HG03097 (cell line): ENCODE data around the gene PLOD3.
A peak's percentile ranks its signal among the peaks of the same experiment; 100 is the strongest.

Experiments
- ATAC-seq: cut with Tn5 transposase; IDR thresholded peaks from one replicate; pipeline ENCODE4 v1.9.1; 2021; ENCODE audit not compliant: unreplicated experiment, low FRiP score

The PLOD3 gene

DNA sequence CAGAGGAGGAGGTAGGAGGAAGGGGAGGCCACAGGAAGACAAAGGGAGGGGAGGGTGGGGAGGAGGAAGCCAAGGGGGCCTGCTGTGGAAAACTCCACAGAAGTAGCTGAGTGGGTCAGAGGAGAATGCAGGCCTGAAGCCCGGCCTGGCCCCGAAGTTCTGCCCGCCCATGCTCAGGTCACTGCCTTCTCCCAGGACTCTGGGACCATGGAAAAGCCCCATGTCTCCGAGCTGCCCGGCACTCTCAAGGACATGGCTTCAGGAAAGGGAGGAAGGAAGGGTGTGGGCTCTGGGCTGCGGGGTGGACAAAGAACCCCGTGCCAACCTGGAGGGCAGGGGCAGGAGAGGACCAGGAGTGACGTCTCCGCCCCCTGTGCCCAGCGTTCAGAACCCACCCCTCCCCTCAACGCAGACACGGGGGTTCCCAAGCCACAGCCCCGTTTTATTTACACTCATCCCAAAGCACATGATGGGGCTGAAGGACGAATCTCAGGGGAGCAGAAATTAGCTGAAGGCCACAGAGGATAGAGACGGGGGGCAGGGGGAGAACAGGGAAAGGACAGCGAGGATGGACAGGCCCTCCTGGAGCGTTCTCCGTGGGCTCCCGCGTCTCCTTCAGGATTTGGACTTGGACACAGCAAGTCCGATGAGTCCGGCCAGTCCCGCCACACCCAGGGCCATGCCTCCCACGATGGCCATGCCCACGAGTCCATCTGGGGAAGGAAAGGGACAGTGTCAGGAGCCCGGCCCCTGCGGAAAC lies 22.0 kb upstream of the PLOD3 start:
- ATAC-seq = no peak

DNA sequence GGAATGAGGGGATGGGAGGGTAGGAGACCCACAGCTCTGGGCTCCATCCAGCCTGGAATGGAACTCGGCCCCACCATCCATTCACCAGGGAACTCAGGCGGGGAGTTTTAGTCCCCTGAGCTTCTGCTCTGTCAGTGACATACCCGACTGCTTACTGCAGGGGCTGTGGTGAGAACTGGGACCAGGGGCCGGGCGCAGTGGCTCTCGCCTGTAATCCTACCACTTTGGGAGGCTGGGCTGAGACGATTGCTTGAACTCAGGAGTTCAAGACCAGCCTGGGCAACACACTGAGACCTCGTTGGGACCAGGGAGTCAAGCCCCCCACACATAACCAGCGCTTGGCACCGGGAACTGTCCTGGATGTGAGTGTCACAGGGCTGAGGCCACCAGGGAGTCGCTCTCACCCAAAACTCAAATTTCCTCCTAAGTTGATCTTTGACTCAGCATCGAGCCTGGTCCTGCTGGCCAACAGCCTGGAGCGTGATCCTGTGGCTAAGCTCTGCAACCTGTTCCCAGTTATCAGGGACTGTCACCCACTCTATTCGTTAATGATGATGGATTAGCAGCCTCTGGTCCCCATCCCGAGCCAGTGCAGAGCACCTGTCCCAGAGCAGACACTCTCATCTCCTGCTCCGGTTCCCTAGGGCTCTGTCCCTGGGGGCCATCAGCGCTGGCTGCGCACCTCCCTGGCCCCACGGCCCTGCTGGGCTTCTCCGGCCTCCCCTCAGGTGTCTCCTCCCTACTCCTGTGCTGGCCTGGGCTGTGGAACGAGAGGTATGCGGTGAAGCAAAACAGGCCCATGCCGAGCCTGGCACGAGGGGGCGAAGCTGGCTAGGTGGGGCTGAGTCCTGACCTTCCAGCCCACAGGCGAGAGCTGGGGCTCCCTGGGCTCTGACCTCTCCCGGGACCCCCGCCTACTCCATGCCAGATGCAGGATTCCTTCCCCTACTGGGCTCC lies 21.1 kb upstream of the PLOD3 start:
- ATAC-seq = no peak

DNA sequence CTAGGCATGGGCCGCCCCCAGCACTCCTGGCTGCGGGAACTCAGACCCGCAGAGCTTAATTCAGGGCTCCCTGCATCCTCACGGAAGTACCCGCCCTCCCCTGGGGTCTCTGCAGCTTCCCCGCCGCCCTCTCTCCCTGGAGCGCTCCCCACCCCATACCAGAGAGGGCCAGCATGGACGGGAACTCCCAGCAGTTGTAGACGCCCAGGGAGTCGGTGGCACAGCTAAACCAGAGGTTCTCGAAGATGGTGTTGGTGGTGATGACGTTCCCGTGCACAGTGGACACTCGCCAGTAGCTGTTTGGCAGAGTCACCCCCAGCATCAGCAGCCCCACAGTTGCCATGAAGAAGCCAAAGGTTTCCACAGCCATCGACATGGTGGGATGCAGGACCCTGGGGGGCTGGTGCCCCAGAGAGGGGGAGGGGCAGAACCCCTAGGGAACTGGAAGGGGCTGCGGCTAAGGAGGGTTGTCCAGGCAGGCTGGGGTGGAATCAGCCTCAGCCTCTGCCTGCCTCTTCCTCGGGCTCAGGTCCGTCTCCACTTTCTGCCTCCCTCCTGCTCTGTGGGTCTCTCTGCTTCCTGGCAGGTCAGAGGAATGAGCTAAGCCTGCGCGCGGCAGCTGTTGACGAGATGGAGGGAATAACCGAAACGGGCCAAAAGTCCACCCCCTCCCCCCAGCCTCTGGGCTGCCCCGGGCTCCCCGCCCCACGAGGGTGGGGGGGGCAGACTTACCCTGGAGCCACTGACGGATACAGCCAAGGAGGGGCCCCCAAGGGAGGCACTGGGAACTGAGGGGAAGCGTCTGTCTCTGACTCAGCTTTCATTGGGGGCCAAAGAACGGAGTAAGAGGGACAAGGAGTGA lies 20.1 kb upstream of the PLOD3 start, which contains the start of gene CLDN15:
TSS of gene CLDN15 (minus strand) at position 597 of the 862 bp plus-strand sequence. CDS start at position 376, 221 bp downstream.
- no peak for ATAC-seq

DNA sequence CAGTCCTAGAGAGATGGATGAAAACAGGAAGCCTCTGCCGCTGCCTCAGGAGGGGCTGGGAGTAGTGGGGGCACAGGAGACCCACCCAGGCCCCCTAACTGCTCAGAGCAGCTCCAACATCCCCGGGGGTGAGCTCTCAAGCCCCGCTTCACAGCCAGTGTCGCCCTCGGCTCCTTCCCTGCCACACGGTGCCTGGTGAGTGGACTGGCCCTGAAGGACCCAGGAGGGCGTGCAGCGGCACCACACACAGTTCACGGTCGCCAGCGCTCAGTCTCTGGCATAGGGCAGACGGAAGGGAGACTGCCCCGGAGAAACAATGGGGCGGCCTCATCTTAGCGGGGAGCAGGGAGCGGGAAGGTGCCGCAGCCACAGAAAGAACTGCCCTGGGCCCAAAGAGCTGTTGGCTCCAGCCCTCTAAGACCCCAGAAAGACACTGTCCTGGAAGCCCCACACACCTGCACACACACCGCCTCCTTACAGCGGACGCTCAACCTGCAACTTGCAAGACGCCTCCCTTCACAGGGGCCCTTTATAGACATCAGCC lies 19.0 kb upstream of the PLOD3 start:
- no peak for ATAC-seq

DNA sequence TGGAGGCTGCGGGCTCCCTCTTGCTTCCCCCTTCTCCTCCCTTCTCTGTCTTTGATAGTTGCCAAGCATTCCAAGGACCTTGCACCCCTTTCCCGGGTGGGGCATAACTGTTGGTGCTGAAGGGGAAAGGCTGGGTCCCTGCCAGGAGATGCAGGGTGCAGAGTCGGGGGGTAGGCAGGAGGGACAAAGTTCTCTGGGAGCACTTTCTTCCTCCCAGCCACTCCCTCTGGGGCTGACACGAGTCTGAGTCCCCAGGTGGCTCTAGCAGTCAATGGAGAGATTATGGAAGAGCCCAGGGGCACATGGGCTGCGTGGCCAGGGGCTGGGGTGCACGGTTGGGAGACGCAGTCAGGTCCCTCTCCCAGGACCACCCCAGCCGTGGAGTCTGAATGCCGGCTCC lies 18.1 kb upstream of the PLOD3 start:
- ATAC-seq = no peak

DNA sequence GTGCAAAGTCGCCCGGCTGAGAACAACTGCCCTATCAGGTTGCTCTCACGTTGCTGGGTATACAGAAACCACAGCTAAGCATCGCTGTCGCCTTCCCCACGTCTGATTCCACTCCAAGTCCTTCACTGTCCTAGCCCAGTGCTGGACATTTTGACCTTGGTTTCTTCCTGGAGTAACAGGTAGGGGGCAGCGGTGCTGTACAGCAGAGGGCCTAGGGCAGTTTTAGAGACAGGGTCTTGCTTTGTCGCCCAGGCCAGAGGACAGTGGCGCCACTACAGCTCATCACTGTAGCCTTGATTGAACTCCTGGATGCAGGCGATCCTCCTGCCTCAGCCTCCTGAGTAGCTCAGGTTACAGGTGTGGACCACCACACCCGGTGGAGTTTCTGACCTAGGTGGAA lies 17.7 kb upstream of the PLOD3 start:
- no peak for ATAC-seq

DNA sequence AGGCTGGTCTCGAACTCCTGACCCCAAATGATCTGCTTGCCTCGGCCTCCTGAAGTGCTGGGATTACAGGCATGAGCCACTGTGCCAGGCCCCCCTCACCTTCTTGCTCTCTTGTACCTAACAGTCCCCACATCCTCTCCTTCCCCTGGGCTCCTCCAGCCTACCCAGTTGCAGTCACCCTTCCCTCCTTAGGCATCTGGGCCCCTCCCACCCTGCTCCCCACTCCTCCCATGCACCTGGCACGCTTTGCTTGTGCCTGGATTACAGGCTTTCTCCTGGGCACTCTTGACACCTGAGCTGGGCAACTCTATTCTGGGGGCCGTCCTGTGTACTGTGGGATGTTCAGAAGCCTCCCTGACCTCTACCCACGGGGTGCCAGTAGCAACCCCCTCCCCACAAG lies 17.3 kb upstream of the PLOD3 start:
- ATAC-seq = no peak

DNA sequence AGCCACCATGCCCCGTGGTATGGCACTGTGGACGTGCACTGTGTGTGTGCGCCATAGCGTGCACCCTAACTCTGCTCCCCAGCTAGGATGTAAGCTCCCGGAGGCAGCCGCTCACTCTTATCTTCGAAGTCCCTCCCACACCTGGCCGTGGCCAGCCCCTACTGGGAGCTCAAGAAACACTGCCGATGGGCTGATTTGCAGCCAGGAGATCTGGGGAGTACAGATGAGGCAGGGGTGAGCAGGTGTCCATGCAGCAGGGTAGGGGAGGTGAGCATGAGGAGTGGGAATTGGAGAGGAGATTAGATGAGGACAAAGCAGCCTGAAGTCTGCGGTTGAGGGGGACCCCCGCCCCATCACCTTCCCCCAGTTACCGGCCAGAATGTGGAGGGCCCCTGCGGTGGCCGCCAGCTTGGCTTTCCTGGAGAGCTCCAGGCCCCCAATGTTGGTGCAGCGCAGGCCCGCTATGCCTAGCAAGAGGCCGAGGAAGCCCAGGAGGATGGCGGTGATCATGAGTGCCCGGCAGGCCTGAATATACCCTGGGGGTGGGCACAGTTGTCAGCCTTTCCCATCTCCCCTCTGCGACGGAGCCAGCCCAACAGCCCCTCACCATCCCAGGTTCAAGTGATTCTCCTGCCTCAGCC lies 16.6 kb upstream of the PLOD3 start:
- no peak for ATAC-seq

DNA sequence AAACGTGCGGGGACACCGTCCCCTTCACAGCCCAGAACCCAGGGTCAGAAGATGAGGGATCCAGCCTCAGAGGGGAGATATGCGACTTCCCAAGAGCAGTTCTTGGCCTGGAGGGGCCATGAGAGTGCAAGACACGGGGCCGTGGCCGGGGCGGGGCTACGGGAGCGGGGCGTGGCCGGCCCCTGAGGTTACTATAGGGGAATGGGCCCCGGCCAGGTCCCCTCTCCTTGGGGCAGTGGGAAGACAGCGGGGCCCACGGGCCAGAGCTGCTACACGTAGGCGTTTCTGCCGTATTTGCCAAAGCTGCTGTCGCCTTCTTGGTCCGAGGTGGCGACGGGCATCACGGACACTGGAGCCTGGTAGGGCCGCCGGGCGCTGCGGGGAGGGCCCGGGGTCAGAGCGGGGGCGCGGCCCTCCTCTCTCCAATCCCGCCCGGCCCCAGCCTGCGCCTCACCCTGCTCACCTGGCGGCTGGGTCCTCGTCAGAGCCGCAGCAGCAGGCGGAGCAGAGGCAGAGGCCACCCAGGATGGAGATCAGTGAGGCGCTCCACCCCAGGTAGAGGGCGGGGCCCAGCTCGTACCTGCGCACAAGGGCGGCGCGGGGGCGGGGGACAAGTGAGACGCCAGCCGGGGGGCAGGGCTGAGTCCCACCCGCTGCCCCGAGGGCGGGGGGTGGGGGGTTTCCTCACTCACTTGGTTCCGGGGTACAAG lies 14.9 kb upstream of the PLOD3 start:
- ATAC-seq = no peak

DNA sequence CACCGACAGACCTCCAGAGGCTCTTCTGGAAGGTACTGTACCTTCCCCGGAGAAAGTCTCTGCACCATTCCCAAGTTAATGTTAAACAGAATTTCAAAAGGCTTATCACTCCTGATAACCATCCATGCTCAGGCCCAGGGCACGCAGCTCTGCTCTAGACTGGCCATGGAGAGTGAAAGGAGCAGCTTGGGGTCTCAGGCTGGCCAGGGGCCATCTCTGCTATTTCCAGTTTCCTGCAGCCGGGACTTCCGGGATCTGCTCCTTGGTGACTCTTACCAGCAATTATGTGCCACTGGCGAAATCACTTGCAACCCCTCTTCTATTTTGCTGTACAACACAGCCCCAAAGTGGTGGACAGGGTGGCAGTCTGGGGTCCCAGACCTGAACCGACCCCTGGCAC lies 14.3 kb upstream of the PLOD3 start:
- no peak for ATAC-seq

DNA sequence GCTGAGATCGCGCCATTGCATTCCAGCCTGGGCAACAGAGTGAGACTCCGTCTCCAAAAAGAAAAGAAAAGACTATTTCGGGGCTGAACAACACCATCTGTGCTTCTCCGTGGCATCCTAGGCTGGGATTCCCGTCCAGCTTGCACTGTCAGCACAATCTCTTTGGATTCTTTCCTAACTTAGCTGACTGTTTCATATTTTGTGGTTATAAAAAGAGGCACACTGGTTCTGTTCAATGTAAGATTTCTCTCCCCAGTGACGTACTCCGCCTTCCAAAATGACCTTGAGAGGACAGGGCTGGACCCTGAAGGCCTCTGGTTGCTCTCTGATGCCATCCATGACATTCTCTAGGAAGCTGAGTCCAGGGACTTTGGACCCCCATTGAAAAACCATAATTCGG lies 9.3 kb upstream of the PLOD3 start:
- no peak for ATAC-seq

DNA sequence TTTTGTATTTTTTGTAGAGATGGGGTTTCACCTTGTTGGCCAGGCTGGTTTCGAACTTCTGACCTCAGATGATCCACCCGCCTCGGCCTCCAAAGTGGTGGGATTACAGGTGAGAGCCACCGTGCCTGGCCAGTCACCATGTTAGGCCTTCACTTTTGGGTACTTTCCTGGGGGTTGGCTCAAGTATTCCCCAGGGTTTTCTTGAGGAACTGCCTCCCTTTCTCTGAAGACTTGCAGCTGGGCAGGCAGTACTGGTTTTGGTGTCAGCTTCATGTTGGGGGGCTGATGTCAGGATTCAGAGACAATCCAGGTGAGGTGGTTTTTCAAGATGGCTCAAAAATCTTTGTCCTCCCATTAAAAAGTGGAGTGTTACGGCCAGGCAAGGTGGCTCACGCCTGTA lies 8.3 kb upstream of the PLOD3 start:
- no peak for ATAC-seq

DNA sequence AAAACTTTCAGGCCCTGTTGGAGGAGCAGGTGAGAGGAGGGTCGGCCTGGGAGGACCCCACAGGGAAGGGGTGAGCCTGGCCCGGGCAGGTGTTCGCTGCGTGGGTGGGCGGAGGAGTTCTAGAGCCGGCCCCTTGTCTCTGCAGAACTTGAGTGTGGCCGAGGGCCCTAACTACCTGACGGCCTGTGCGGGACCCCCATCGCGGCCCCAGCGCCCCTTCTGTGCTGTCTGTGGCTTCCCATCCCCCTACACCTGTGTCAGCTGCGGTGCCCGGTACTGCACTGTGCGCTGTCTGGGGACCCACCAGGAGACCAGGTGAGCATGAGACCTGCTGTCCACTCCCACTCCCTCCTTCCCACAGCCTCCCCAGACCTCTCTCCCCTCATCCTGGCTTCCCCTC lies 6.1 kb upstream of the PLOD3 start:
- no peak for ATAC-seq

DNA sequence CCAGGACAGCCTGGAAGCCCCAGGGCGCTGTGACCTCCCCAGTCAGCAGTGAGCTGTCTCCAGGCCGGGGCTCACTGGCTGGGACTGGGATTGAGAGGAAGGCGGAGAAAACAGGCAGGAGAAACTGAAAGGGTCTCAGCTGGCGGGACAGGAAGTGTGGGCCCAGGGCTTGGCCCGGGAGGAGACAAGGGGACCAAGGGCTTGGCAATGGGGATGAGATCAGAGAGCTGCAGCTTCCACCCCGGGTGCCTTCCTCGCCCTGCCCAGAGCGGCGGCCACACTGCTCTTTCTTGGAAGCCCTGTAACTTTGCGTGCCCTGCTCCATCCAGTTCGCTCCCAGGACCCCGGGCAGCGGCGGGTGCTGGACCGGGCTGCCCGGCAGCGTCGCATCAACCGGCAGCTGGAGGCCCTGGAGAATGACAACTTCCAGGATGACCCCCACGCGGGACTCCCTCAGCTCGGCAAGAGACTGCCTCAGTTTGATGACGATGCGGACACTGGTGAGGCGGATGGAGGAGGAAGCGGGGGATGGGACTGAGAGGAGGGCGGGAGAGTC lies 5.0 kb upstream of the PLOD3 start:
- ATAC-seq = no peak

DNA sequence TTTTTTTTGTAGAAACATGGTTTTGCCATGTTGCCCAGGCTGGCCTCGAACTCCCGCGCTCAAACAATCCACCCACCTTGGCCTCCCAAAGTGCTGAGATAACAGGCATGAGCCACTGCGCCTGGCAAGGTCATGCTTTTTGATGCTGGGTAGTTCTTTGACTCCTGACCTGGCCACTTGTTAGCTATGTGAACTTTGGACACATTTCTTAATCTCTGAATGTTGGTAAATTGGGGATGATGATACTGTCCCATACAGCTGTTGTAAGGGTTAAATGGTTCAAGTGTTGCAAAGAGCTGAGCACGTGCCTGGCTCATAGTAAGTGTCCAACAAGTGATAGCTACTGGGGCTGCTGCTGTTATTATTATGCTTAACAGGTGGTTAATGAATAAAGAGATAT lies 2.9 kb upstream of the PLOD3 start:
- no peak for ATAC-seq

DNA sequence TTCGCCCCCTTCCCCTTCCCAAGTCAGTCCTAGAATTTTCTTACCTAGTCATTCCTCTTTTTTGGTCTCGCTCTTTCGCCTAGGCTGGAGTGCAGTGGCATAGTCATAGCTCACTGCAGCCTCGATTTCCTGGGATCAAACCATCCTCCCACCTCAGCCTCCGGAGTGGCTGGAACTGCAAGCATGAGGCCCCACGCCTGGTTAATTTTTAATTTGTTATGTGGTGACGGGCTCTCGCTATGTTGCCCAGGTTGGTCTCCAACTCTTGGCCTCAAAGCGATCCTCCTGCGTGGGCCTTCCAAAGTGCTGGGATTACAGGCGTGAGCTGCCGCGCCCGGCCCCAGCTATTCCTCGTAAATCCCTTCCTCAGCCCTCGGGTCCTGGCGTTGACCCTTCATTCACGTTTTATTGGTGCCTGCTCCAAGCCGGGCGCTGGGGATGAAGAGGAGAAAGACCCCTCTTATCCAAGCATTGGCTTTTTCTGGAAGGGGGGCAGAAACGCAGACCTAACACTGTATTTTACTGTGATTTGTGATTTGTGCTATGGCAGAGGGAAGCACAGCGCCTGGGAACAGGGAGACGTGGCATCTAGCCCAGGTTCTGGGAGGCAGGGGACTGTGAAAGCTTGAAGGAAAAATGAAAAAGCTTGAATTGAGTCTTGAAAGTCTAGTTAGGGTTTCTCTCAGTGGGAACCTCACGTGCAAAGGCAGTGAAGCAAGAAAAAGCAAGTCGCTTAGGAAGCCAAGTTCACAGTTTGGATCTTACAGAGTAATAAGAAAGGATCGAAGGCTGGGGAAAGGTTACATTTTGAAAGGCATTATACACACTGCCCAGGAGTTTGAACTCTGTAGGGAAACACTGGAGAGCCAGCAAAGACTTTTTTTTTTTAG lies 1.1 kb upstream of the PLOD3 start:
- ATAC-seq = no peak

DNA sequence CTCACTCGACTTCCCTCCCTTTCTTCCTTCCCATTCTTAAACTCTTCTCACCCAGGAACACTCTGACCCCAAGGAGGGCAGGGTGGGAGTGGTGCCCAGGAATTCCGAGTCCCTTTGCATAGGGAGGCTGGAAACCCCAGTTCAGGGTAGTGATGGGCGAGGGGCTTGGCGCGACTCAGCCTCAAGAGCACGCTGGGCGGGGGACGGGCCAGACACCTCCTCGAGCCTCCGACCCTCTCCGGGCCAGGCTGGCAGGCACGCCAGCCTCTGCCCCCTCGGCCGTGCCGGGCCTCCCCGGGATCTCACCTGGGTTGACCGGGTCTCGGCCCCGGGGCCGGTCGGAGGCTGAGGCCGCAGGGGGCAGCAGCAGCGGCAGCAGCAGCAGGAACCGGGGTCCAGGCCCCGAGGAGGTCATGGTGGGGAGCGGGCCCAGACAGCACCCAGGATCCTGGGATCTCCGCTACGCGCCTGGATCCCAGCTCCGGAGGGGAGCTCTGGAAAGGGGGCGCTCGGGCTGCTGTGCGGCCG lies 457 bp downstream of the PLOD3 start:
- peak; percentile 21 for ATAC-seq
